C4-2B (cell line): ENCODE data around the gene GAL3ST1.

ENCODE experiments used
- CTCF ChIP-seq: fragments of 450-650 bp; conservative IDR thresholded peaks from 2 replicates; pipeline ENCODE4 v1.5.1; 2017; ENCODE audit warnings: mild to moderate bottlenecking
- ZFX ChIP-seq: fragments of 450-650 bp; IDR thresholded peaks from 2 replicates; pipeline ENCODE4 v1.6.1; 2017

DNA sequence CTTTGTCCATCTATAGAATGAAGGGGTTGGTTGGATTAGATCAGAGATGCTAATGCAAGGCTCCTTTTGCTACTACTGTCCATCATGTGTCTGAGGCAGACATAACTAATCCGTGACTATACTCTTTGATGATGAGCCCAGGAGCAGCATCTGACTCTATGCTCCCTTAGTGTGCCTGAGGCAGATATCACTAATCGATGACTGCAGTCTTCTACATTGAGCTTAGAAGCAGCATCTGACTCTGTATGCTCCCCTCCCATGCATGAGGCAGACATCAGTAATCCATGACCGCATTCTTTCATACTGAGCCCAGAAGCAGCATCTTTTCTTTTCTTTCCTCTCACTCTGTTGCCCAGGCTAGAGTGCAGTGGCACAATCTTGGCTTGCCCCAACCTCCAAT is 36.7 kb upstream of the GAL3ST1 start:
- TF ChIP-seq CTCF: no peak
- TF ChIP-seq ZFX: no peak
